ENCODE data around the gene CDA. TPM values are rescaled to one million over a fixed set of nuclear protein-coding genes. Genes with fewer than 3 reads are reported as not detected.
A peak's percentile ranks its signal among the peaks of the same experiment; 100 is the strongest.

Gene CDA
- total RNA-seq, 4 donors from 2014 or later: 0.84 to 5.7 (median 3.8) TPM

DNA sequence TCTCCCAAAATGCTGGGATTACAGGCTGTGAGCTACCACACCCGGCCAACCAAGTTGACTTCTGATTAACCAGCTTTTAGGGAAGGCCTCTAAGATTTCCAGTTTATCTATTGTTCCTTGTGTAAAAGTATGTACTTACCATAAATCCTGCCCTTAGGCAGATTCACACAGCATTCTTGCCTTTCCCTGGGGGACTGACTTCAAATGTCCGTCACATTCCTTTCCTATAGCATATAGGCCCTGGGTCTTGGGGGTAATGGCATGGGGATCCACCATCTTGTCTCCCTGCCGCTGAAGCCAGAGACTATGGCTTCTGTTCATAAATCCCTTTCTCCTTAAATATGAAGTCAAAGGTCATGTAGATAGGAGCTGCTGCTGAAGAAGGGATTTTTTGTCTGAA is 43.5 kb downstream of the CDA start:
- Histone ChIP-seq H3K4me3 (no peak overlapping the region), H3K4me1 (peaks cover 0 to 32% (median 12%) of the 10 kb centered on the region in 4 donors), H3K9me3 (no peaks in the 10 kb centered on the region), H3K27me3 (peaks cover 0 to 10% of the 10 kb centered on the region in 2 donors), H3K36me3 (peaks cover 0 to 8% (median 0%) of the 10 kb centered on the region in 3 donors), H3K27ac (no peak overlapping the region)
- 74 to 75% methylated on average over 3 of the region's 3 CpGs for WGBS, 2 donors
- TF ChIP-seq POLR2A (IDR thresholded peaks at IDR 0.05): no peak
- TF ChIP-seq, protein P1, sequence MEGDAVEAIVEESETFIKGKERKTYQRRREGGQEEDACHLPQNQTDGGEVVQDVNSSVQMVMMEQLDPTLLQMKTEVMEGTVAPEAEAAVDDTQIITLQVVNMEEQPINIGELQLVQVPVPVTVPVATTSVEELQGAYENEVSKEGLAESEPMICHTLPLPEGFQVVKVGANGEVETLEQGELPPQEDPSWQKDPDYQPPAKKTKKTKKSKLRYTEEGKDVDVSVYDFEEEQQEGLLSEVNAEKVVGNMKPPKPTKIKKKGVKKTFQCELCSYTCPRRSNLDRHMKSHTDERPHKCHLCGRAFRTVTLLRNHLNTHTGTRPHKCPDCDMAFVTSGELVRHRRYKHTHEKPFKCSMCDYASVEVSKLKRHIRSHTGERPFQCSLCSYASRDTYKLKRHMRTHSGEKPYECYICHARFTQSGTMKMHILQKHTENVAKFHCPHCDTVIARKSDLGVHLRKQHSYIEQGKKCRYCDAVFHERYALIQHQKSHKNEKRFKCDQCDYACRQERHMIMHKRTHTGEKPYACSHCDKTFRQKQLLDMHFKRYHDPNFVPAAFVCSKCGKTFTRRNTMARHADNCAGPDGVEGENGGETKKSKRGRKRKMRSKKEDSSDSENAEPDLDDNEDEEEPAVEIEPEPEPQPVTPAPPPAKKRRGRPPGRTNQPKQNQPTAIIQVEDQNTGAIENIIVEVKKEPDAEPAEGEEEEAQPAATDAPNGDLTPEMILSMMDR (IDR thresholded peaks at IDR 0.05): no peak
- no peak for TF ChIP-seq EP300 (IDR thresholded peaks at IDR 0.05)
- DNase-seq (ENCODE audit: low spot score in 2 of 2): no peak

DNA sequence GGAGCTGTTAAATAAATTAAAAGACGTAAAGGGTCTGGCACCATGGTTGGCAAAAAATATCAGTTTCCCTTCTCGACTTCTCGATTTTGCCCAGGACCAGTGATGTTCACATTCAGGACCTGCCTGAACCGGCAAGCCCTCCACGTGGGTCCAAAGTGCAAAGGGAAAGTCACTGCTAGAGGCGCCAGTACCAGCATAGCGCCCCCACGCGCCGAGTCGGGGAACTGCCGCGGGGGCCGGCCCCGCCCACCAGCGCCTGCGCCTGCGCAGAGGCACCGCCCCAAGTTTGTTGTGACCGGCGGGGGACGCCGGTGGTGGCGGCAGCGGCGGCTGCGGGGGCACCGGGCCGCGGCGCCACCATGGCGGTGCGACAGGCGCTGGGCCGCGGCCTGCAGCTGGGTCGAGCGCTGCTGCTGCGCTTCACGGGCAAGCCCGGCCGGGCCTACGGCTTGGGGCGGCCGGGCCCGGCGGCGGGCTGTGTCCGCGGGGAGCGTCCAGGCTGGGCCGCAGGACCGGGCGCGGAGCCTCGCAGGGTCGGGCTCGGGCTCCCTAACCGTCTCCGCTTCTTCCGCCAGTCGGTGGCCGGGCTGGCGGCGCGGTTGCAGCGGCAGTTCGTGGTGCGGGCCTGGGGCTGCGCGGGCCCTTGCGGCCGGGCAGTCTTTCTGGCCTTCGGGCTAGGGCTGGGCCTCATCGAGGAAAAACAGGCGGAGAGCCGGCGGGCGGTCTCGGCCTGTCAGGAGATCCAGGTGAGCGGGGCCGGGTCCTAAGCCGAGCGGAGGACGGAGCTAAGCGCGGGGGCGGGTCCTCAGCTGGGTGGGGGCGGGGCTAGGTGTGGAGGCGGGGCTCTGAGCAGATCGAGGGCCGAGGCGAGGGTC is 44.5 kb downstream of the CDA start, which contains the start of gene PINK1:
Gene PINK1, plus strand, starts transcription at position 269 of the 875 bp plus-strand sequence. Its CDS starts 91 bp downstream, at position 360.
- Histone ChIP-seq H3K4me3 (peak within 1 kb of the TSS; percentile 71 to 99 (median 92)), H3K27me3 (peaks cover 0 to 10% of the 10 kb centered on the region in 2 donors), H3K36me3 (peaks cover 0 to 19% (median 0%) of the 10 kb centered on the region in 3 donors), H3K4me1 (peaks cover 0 to 32% (median 12%) of the 10 kb centered on the region in 4 donors), H3K9me3 (no peaks in the 10 kb centered on the region), H3K27ac (peak within 1 kb of the TSS; percentile 21 to 95 (median 93))
- DNase-seq (ENCODE audit: low spot score in 2 of 2): peak; percentile 62 to 77
- 5% methylated on average over 20 to 29 of the region's 93 CpGs for WGBS, 2 donors
- TF ChIP-seq POLR2A (IDR thresholded peaks at IDR 0.05) (peak; percentile 70 to 86), EP300 (IDR thresholded peaks at IDR 0.05) (peak in 1 of 2 donors; percentile 66)
- TF ChIP-seq, protein P1 (IDR thresholded peaks at IDR 0.05): peak; percentile 96 to 100 (median 99)

DNA sequence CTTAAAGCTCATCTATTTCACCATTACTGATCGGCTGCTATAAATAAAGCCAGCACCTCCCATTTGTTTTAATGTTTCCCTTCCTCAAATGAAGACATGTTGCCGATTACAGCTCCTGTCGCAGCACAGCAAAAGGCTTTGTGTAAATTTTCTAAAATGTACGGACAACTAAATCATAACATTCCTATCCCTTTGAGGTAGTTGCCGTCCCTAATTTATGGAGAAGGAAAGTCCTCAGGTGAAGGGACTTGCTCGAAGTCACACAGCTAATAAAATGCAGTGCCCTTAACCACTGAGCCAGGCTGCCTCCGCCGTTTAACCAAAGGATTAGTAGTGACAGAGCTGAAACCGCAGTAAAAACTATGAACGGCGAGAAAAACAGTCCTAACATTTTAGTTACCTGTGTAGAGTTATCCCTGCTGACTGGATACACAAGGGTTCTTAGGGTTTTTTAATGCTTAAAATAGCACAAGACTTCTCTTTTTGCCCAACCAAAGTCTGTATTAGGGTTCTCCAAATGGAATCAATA is 45.2 kb downstream of the CDA start:
- peaks cover 0 to 6% of the 10 kb centered on the region in 2 donors for H3K27me3 ChIP-seq
- no peaks in the 10 kb centered on the region for H3K9me3 ChIP-seq
- no peak for DNase-seq (ENCODE audit: low spot score in 2 of 2)
- H3K4me1 ChIP-seq: peaks cover 0 to 32% (median 12%) of the 10 kb centered on the region in 4 donors
- peak overlapping the region; percentile 21 to 95 (median 93) for H3K27ac ChIP-seq
- H3K36me3 ChIP-seq: peaks cover 0 to 26% (median 0%) of the 10 kb centered on the region in 3 donors
- TF ChIP-seq POLR2A (IDR thresholded peaks at IDR 0.05): no peak
- TF ChIP-seq, protein P1 (IDR thresholded peaks at IDR 0.05): no peak
- no peak for TF ChIP-seq EP300 (IDR thresholded peaks at IDR 0.05)
- WGBS, 2 donors: 1 to 2% methylated on average over 11 of the region's 11 CpGs
- H3K4me3 ChIP-seq: peak overlapping the region; percentile 71 to 99 (median 92)

DNA sequence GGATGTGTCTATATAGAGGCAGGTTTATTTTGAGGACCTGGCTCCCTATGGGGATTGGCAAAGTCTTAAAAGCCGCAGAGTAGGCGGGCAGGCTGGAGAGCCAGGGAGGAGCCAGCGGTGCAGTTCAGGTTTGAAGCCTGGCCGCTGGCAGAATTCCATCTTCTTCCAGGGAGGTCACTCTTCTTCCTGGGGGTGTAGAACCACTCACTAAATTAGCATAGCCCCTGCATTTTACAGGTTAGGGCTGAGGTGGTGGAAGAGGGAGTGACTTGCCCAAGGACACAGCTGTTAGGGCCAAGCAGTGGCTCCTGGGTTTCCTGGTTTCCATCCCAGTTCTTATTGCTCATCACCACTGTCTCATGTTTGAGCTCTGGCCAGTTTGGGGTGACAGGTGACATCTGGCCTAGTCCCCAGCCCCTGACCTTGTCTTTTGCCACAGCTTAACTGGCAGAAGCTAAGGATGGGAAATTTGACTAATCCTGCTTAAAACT is 45.7 kb downstream of the CDA start:
- Histone ChIP-seq H3K4me1 (peaks cover 0 to 32% (median 12%) of the 10 kb centered on the region in 4 donors), H3K36me3 (peaks cover 0 to 31% (median 5%) of the 10 kb centered on the region in 3 donors), H3K27ac (peak overlapping the region in 2 of 4 donors; percentile 94 to 95), H3K4me3 (peak overlapping the region; percentile 71 to 99 (median 92)), H3K9me3 (no peaks in the 10 kb centered on the region), H3K27me3 (peaks cover 0 to 6% of the 10 kb centered on the region in 2 donors)
- TF ChIP-seq POLR2A (IDR thresholded peaks at IDR 0.05): no peak
- no peak for TF ChIP-seq EP300 (IDR thresholded peaks at IDR 0.05)
- TF ChIP-seq, protein P1 (IDR thresholded peaks at IDR 0.05): no peak
- no peak for DNase-seq (ENCODE audit: low spot score in 2 of 2)
- 10% methylated on average over 4 of the region's 4 CpGs for WGBS, 2 donors
